CD4-positive, CD25-positive, alpha-beta regulatory T cell (primary cell): ENCODE data around the gene ORM1. TPM values are rescaled to one million over a fixed set of nuclear protein-coding genes. Genes with fewer than 3 reads are reported as not detected.

Source experiments
- ATAC-seq, 2 donors: fragments of 150-1000 bp; cut with Tn5 transposase; one replicate each; pipeline ENCODE4 v1.10.0; 2021; ENCODE audit warnings: low read depth in 2 of 2, moderate number of reproducible peaks in 2 of 2, moderate library complexity in 1 of 2
- DNase-seq, 3 donors: peaks; one replicate each; pipeline versions ENCODE4 v3.0.0 to v3.0.0-alpha.2; 2012 to 2022; ENCODE audit warnings: mixed read lengths in 1 of 3
- H3K27ac ChIP-seq: one replicate; pipeline ENCODE4 v1.7.0; 2013; ENCODE audit warnings: mild to moderate bottlenecking, low read length; ENCODE audit not compliant: insufficient read depth, poor library complexity, severe bottlenecking
- H3K27me3 ChIP-seq: one replicate; pipeline ENCODE4 v1.7.0; 2013; ENCODE audit warnings: low read length; ENCODE audit not compliant: control insufficient read depth, insufficient read depth
- H3K36me3 ChIP-seq: one replicate; pipeline ENCODE4 v1.7.0; 2013; ENCODE audit warnings: mild to moderate bottlenecking, low read length, moderate library complexity; ENCODE audit not compliant: control insufficient read depth, insufficient read depth
- H3K4me1 ChIP-seq: 2 replicates; pipeline ENCODE4 v1.7.0; 2013; ENCODE audit warnings: mild to moderate bottlenecking, low read length; ENCODE audit not compliant: insufficient read depth, control insufficient read depth, poor library complexity, severe bottlenecking
- H3K4me3 ChIP-seq: one replicate; pipeline ENCODE4 v1.7.0; 2013; ENCODE audit warnings: low read depth, mild to moderate bottlenecking, low read length, moderate library complexity
- H3K9me3 ChIP-seq, 2 experiments: 1 replicate in 1 of 2; 2 replicates in 1 of 2; pipeline ENCODE4 v1.7.0; 2013; ENCODE audit warnings: low read length in 2 of 2, mild to moderate bottlenecking in 1 of 2, moderate library complexity in 1 of 2; ENCODE audit not compliant: control insufficient read depth in 2 of 2
- H3K27ac Mint-ChIP-seq, 3 donors: one replicate each; pipeline ENCODE4 v1.8.0; 2020 to 2022; ENCODE audit warnings: mild to moderate bottlenecking in 3 of 3, mixed read lengths in 3 of 3, moderate library complexity in 2 of 3
- H3K27me3 Mint-ChIP-seq: one replicate; pipeline ENCODE4 v1.8.0; 2022; ENCODE audit warnings: mild to moderate bottlenecking, mixed read lengths
- H3K36me3 Mint-ChIP-seq: one replicate; pipeline ENCODE4 v1.8.0; 2020; ENCODE audit warnings: mixed read lengths
- H3K4me1 Mint-ChIP-seq, 4 donors: one replicate each; pipeline ENCODE4 v1.8.0; 2020 to 2022; ENCODE audit warnings: mixed read lengths in 4 of 4, mild to moderate bottlenecking in 1 of 4
- H3K4me3 Mint-ChIP-seq, 4 donors: one replicate each; pipeline ENCODE4 v1.8.0; 2020 to 2022; ENCODE audit warnings: mild to moderate bottlenecking in 4 of 4, mixed read lengths in 4 of 4, moderate library complexity in 3 of 4
- H3K9me3 Mint-ChIP-seq, 7 donors: one replicate each; pipeline ENCODE4 v1.8.0; 2020 to 2022; ENCODE audit warnings: mixed read lengths in 7 of 7, mild to moderate bottlenecking in 3 of 7, moderate library complexity in 2 of 7
- polyA plus RNA-seq, 4 donors: library from polyadenylated mRNA; unstranded; fragments of 300-500 nt; fragmentation: Illumina TruSeq; gene quantifications; one replicate each; pipeline ENCODE4 v1.2.3, GENCODE V29; 2021
- total RNA-seq: library from RNA; stranded (reverse); gene quantifications from one replicate; pipeline ENCODE4 v1.2.3, GENCODE V29; 2022

ORM1 gene
- total and polyA plus RNA-seq, 5 donors from 2014 or later: not detected

- H3K36me3 ChIP-seq: peaks cover 96% of the 10 kb centered on the region
- H3K27ac Mint-ChIP-seq: peak overlapping the region in 2 of 3 donors; percentile 88 to 91
- no peak overlapping the region for H3K4me3 ChIP-seq
- H3K27ac ChIP-seq: no peak overlapping the region
- no peaks in the 10 kb centered on the region for H3K9me3 Mint-ChIP-seq
- H3K36me3 Mint-ChIP-seq: peaks cover 54% of the 10 kb centered on the region
- H3K4me3 Mint-ChIP-seq: no peak overlapping the region
- peaks cover 11 to 51% (median 34%) of the 10 kb centered on the region in 4 donors for H3K4me1 Mint-ChIP-seq
- no peaks in the 10 kb centered on the region for H3K27me3 ChIP-seq
- peaks cover 39% of the 10 kb centered on the region for H3K4me1 ChIP-seq
- H3K27me3 Mint-ChIP-seq: no peaks in the 10 kb centered on the region
- ATAC-seq (no peak), DNase-seq (no peak)
- H3K9me3 ChIP-seq: no peaks in the 10 kb centered on the region
These were observed 24.8 kb downstream of the ORM1 start for GRCh38 chr9:114347675-114348074.

- Mint-ChIP-seq H3K27me3 (no peaks in the 10 kb centered on the region), H3K9me3 (no peaks in the 10 kb centered on the region), H3K4me1 (peaks cover 11 to 53% (median 35%) of the 10 kb centered on the region in 4 donors), H3K27ac (peak overlapping the region; percentile 88 to 92 (median 91)), H3K36me3 (peaks cover 53% of the 10 kb centered on the region), H3K4me3 (no peak overlapping the region)
- Histone ChIP-seq H3K4me1 (peaks cover 39% of the 10 kb centered on the region), H3K27me3 (no peaks in the 10 kb centered on the region), H3K4me3 (no peak overlapping the region), H3K27ac (peak overlapping the region; percentile 67), H3K36me3 (peaks cover 96% of the 10 kb centered on the region), H3K9me3 (no peaks in the 10 kb centered on the region)
- no peak for DNase-seq
- ATAC-seq: no peak
These were observed 25.5 kb downstream of the ORM1 start for GRCh38 chr9:114348261-114348905.

- no peaks in the 10 kb centered on the region for H3K9me3 Mint-ChIP-seq
- peak overlapping the region; percentile 67 for H3K27ac ChIP-seq
- no peaks in the 10 kb centered on the region for H3K9me3 ChIP-seq
- peaks cover 39% of the 10 kb centered on the region for H3K4me1 ChIP-seq
- H3K36me3 Mint-ChIP-seq: peaks cover 50% of the 10 kb centered on the region
- DNase-seq (peak; percentile 40 to 74 (median 42)), ATAC-seq (peak; percentile 86 to 87)
- H3K36me3 ChIP-seq: peaks cover 96% of the 10 kb centered on the region
- peak overlapping the region; percentile 88 to 92 (median 91) for H3K27ac Mint-ChIP-seq
- H3K4me1 Mint-ChIP-seq: peaks cover 11 to 55% (median 33%) of the 10 kb centered on the region in 4 donors
- peak overlapping the region in 3 of 4 donors; percentile 3 to 60 (median 8) for H3K4me3 Mint-ChIP-seq
- H3K27me3 Mint-ChIP-seq: no peaks in the 10 kb centered on the region
- no peak overlapping the region for H3K4me3 ChIP-seq
- no peaks in the 10 kb centered on the region for H3K27me3 ChIP-seq
These were observed 26.1 kb downstream of the ORM1 start for GRCh38 chr9:114348906-114349482.

GRCh38 chr9:114349713-114350480 lies 27.0 kb downstream of the ORM1 start:
- Histone ChIP-seq H3K4me1 (peaks cover 39% of the 10 kb centered on the region), H3K27me3 (no peaks in the 10 kb centered on the region), H3K9me3 (no peaks in the 10 kb centered on the region), H3K36me3 (peaks cover 90% of the 10 kb centered on the region), H3K27ac (peak overlapping the region; percentile 67), H3K4me3 (no peak overlapping the region)
- Mint-ChIP-seq H3K27ac (peak overlapping the region; percentile 87 to 91 (median 88)), H3K27me3 (no peaks in the 10 kb centered on the region), H3K4me1 (peaks cover 11 to 56% (median 28%) of the 10 kb centered on the region in 4 donors), H3K36me3 (peaks cover 41% of the 10 kb centered on the region), H3K4me3 (peak overlapping the region in 2 of 4 donors; percentile 3 to 60), H3K9me3 (no peaks in the 10 kb centered on the region)
- no peak for DNase-seq
- no peak for ATAC-seq

- H3K4me1 ChIP-seq: peaks cover 39% of the 10 kb centered on the region
- peaks cover 11 to 57% (median 28%) of the 10 kb centered on the region in 4 donors for H3K4me1 Mint-ChIP-seq
These were observed 27.9 kb downstream of the ORM1 start for GRCh38 chr9:114350636-114351401.

GRCh38 chr9:114351932-114352331 lies 29.0 kb downstream of the ORM1 start:
- Mint-ChIP-seq H3K36me3 (peaks cover 35% of the 10 kb centered on the region), H3K27ac (peak overlapping the region in 2 of 3 donors; percentile 34 to 78), H3K4me1 (peaks cover 11 to 58% (median 28%) of the 10 kb centered on the region in 4 donors), H3K9me3 (no peaks in the 10 kb centered on the region), H3K4me3 (peak overlapping the region in 2 of 4 donors; percentile 41 to 68), H3K27me3 (no peaks in the 10 kb centered on the region)
- H3K27ac ChIP-seq: no peak overlapping the region
- no peaks in the 10 kb centered on the region for H3K9me3 ChIP-seq
- peaks cover 87% of the 10 kb centered on the region for H3K36me3 ChIP-seq
- DNase-seq (no peak), ATAC-seq (no peak)
- H3K27me3 ChIP-seq: no peaks in the 10 kb centered on the region
- H3K4me1 ChIP-seq: peaks cover 39% of the 10 kb centered on the region
- H3K4me3 ChIP-seq: no peak overlapping the region

More at GRCh38 chr9:114350636-114351401, 27.9 kb downstream of the ORM1 start:
- no peaks in the 10 kb centered on the region for H3K27me3 ChIP-seq
- no peak for DNase-seq
- Mint-ChIP-seq H3K9me3 (no peaks in the 10 kb centered on the region), H3K27me3 (no peaks in the 10 kb centered on the region), H3K27ac (peak overlapping the region; percentile 87 to 91 (median 88)), H3K36me3 (peaks cover 36% of the 10 kb centered on the region), H3K4me3 (peak overlapping the region in 1 of 4 donors; percentile 19)
- peaks cover 87% of the 10 kb centered on the region for H3K36me3 ChIP-seq
- no peak overlapping the region for H3K4me3 ChIP-seq
- H3K27ac ChIP-seq: peak overlapping the region; percentile 42
- ATAC-seq: no peak
- H3K9me3 ChIP-seq: no peaks in the 10 kb centered on the region

GRCh38 chr9:114355821-114356220 lies 32.9 kb downstream of the ORM1 start:
- no peak overlapping the region for H3K4me3 Mint-ChIP-seq
- H3K36me3 ChIP-seq: peaks cover 89% of the 10 kb centered on the region
- H3K36me3 Mint-ChIP-seq: peaks cover 38% of the 10 kb centered on the region
- DNase-seq (no peak), ATAC-seq (no peak)
- no peak overlapping the region for H3K4me3 ChIP-seq
- no peaks in the 10 kb centered on the region for H3K27me3 ChIP-seq
- peaks cover 10 to 54% (median 29%) of the 10 kb centered on the region in 4 donors for H3K4me1 Mint-ChIP-seq
- no peaks in the 10 kb centered on the region for H3K9me3 Mint-ChIP-seq
- no peaks in the 10 kb centered on the region for H3K9me3 ChIP-seq
- no peaks in the 10 kb centered on the region for H3K27me3 Mint-ChIP-seq
- H3K4me1 ChIP-seq: peaks cover 20% of the 10 kb centered on the region
- H3K27ac ChIP-seq: no peak overlapping the region
- H3K27ac Mint-ChIP-seq: no peak overlapping the region
